IPS-18c (cell line): Measurements from ENCODE around the gene SHBG.
"Not testable (repeated sequence)": the region's sequence is repeated elsewhere in the genome, so short reads cannot be mapped to it uniquely, and the experiment has no call there.

Experiments used
- H3K4me3 ChIP-seq: 2 replicates; pipeline ENCODE4 v1.7.0; 2013; ENCODE audit warnings: low read depth, mild to moderate bottlenecking, low read length, moderate library complexity; ENCODE audit not compliant: insufficient read depth
- H3K9me3 ChIP-seq: one replicate; pipeline ENCODE4 v1.6.1; 2013; ENCODE audit warnings: mild to moderate bottlenecking, low read length, moderate library complexity; ENCODE audit not compliant: control insufficient read depth, insufficient read depth

Gene SHBG

DNA sequence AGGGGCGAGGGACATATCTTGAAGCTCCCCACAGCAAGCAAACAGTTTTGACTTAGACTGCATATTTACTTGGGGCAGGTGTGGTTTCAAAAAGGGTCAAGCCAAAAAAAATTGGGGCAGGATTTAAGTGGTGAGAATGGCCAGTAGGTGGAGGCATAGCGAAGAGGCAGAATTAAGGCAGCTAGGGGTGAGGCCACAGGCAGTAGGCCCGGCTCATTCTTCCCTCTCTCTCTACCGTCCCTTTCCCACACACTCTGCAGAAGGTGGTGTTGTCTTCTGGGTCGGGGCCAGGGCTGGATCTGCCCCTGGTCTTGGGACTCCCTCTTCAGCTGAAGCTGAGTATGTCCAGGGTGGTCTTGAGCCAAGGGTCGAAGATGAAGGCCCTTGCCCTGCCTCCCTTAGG is 2.6 kb downstream of the SHBG start:
- Histone ChIP-seq H3K9me3 (no peaks in the 10 kb centered on the region), H3K4me3 (no peak overlapping the region)

DNA sequence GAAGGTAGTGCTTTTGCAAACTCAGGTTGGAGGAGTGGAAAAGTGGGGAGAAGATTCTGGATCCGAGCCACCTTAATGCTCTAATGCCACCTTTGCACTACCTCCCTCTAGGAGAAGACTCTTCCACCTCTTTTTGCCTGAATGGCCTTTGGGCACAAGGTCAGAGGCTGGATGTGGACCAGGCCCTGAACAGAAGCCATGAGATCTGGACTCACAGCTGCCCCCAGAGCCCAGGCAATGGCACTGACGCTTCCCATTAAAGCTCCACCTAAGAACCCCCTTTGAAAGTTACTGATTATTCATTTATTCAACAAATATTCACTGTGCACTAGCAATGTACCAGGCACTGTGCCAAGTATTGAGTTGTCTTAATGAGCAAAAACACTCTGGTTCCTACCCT is 3.2 kb downstream of the SHBG start:
- no peaks in the 10 kb centered on the region for H3K9me3 ChIP-seq
- H3K4me3 ChIP-seq: no peak overlapping the region

DNA sequence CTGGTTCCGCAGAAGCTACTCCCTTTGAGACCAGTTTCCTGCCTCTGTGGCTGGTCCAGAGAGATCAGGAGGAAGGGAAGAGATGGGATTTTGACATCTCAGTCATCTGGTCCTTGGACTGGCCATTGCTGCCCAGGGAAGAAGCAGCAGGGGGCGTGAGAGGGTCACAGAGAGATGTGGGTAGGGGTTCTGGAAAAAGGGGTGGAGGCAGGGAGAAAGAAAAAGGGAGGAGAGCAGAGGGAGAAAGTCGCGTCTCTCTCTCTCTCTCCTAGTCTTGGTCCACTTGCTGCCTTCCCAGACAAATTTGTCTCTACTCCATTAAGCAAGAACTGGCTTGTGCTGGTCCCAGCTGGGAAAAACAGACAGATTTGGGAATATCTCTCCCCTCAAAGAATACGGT is 4.4 kb downstream of the SHBG start:
- Histone ChIP-seq H3K9me3 (no peaks in the 10 kb centered on the region), H3K4me3 (no peak overlapping the region)

DNA sequence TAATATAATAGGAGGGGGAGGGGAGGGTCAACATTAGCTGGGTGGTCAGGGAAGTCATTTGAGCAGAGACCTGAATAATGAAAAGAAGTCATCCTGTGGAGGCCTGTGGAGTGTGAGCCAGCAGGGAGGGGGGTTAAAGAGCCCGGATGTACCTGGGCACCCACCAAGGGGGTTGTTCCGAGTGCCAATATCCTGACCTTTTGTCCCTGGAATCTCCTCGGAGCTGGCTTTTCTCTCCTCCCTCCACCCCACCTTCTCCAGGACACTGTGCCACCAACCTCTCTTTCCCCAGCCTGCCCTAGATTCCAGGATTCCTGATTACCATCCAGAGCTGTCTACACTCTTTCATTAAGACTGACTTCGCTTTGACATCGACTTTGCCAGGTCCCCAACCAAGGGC is 6.2 kb downstream of the SHBG start:
- no peak overlapping the region for H3K4me3 ChIP-seq
- no peaks in the 10 kb centered on the region for H3K9me3 ChIP-seq

DNA sequence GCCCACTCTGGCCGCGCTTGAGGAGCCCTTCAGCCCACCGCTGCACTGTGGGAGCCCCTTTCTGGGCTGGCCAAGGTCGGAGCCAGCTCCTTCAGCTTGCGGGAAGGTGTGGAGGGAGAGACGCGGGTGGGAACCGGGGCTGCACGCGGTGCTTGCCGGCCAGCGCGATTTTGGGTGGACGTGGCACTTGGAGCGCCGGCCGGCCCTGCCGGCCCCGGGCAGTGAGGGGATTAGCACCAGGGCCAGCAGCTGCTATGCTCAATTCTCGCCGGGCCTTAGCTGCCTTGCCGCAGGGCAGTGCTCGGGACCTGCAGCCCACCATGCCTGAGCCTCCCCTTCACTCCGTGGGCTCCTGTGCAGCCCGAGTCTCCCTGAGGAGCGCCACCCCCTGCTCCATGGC is 10.8 kb downstream of the SHBG start:
- no peaks in the 10 kb centered on the region for H3K9me3 ChIP-seq
- H3K4me3 ChIP-seq: no peak overlapping the region

DNA sequence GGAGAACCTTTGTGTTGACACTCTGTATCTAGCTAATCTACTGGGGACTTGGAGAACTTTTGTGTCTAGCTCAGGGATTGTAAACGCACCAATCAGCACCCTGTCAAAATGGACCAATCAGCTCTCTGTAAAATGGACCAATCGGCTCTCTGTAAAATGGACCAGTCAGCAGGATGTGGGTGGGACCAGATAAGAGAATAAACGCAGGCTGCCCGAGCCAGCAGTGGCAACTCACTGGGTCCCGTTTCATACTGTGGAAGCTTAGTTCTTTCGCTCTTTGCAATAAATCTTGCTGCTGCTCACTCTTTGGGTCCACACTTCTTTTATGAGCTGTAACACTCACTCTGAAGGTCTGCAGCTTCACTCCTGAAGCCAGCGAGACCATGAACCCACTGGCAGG is 11.7 kb downstream of the SHBG start:
- not testable (repeated sequence) for H3K9me3 ChIP-seq, H3K4me3 ChIP-seq

DNA sequence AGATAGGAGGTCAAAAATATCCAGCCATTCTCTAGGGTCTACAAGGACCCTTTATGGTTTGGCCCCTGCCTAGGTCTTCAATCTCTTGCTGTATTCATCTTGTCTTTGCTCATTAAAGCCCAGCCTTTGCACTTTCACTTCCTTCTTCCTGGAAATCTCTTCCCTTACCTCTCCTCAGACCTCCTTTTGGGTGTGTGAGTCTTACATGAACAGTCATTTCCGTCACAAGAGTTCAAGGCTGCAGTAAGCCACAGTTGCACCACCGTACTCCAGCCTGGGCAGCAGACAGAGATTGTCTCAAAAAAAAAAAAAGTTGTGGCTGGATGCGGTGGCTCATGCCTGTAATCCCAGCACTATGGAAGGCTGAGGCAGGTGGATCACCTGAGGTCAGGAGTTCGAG is 14.8 kb downstream of the SHBG start:
- Histone ChIP-seq H3K4me3 (no peak overlapping the region), H3K9me3 (no peaks in the 10 kb centered on the region)

DNA sequence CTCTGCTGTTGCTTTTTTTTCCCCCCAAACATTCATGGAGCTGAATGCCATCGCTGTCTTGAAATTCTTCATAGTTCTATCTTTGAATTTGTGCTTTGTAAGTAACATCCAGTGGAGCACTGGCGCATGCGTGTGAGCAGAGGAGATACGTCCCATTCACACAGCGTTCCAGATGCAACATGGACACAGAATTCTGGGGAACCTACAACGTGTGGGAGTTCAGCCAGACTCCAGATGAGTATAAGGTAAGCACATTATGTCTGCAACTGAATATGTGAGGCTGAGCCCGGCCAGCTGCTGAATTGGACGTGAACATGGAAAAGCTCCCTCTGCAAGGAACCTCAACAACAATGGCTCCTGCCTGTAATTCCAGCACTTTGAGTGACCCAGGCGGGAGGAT is 16.5 kb downstream of the SHBG start:
- H3K9me3 ChIP-seq: no peaks in the 10 kb centered on the region
- no peak overlapping the region for H3K4me3 ChIP-seq

DNA sequence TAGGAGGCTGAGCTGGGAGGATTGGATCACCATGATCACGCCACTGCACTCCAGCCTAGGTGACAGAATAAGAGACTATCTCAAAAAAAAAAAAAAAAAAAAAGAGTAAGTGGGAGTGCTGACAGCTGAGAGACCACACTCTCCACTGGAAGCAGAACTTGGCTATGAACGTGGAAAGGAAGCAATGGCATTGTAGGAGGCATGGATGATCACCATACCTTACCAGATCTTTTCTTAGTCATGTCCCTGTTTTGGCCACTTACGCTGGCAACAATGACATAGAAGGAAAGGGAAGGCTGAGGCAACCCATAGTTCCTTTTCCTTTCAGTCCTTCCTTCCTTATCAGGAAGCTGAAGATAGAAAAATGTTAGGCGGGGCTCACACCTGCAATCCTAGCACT is 17.1 kb downstream of the SHBG start:
- H3K4me3 ChIP-seq: no peak overlapping the region

DNA sequence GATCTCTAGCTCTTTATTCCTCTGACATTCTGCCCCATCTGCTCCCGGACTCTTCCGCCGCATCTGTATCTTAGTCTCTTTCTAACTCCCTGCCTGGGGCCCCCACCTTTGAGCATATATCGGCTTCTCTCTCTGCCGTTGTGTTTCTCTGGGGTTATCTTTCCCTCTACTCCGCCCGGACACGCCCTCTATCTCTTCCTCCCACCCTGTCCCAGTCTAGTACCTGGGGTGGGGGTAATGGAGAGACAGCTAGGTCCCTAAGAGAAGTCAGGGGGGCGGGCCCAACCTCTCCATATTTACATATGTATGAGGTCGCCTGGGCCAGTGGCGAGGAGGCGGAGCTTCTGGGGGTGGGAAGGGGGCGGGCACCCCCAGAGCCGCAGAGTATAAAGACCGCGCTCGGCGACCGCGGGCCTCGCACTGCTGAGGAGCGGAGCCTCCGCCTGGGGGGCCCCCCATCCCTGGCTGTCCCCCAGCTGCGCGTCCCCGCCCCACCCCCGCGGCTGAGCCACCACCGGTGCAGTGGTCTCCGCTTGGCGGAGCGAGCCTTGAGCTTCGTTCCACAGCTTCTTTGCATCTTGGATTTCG is 20.7 kb downstream of the SHBG start, which contains the start of gene ATP1B2:
ATP1B2 (plus strand) TSS at position 418 of the 588 bp plus-strand sequence. CDS start 593 bp downstream, outside the sequence.
- Histone ChIP-seq H3K9me3 (no peaks in the 10 kb centered on the region), H3K4me3 (peak within 1 kb of the TSS; percentile 67)

More for the DNA sequence above, 17.1 kb downstream of the SHBG start:
- H3K9me3 ChIP-seq: no peaks in the 10 kb centered on the region

DNA sequence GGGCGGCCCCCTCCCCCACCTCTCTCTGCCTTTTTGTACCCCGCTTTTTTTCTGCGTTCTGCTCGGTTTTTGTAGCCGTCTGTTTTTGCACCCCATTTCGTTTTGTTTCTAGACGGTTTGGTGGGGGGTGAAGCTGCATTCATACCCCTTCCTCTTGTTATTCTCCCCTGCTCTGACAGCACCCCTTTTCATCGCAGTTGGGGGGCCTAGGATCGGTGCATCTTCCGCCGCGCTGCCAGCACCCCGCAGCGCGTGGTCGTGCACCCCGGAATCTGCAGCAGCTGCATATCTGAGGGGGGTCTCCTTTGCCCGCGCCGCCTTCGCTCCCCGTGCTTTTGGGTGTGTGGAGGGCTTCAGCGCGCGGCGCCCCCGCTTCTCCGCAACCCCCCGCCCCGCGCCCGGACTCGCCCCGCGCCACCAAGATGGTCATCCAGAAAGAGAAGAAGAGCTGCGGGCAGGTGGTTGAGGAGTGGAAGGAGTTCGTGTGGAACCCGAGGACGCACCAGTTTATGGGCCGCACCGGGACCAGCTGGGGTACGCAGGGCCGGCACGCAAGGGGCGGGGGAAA is 21.2 kb downstream of the SHBG start:
- Histone ChIP-seq H3K9me3 (no peaks in the 10 kb centered on the region), H3K4me3 (peak overlapping the region; percentile 67)

DNA sequence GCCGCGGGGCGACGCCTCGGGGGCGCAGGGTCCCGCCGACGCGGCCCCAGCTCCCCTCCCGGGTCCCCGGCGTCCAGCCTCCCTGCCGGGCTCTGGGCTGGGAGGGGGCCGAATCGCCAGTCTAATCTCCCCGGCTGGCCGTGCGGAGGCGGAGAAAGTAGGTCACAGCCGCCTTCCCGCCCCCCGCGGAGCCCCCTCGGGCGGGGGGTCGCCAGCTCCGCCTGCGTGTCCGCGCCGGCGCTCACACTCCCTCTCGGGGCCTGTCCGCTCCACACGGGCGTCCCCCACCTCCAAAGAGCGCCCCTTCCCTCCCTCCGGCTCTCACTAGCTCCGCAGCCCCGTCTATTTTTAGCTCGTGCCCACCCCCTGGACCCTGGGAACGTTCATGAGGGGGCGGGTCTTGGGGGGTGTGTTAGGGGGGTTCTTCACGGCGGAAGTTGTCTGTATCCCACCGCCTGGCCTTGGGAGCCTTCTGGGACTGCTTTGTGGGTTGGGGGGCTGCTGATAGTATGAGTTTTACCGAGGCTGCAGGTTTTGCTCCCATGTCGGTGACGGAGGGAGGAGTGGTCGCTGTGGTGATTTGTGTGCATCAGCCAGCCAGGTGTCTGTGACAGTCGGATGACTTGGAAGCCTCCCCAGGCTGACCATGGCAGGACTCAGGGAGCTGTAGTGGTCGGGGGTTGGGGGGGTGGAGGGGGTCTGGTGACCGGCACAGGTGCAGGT is 21.9 kb downstream of the SHBG start:
- Histone ChIP-seq H3K9me3 (no peaks in the 10 kb centered on the region), H3K4me3 (peak overlapping the region; percentile 67)

DNA sequence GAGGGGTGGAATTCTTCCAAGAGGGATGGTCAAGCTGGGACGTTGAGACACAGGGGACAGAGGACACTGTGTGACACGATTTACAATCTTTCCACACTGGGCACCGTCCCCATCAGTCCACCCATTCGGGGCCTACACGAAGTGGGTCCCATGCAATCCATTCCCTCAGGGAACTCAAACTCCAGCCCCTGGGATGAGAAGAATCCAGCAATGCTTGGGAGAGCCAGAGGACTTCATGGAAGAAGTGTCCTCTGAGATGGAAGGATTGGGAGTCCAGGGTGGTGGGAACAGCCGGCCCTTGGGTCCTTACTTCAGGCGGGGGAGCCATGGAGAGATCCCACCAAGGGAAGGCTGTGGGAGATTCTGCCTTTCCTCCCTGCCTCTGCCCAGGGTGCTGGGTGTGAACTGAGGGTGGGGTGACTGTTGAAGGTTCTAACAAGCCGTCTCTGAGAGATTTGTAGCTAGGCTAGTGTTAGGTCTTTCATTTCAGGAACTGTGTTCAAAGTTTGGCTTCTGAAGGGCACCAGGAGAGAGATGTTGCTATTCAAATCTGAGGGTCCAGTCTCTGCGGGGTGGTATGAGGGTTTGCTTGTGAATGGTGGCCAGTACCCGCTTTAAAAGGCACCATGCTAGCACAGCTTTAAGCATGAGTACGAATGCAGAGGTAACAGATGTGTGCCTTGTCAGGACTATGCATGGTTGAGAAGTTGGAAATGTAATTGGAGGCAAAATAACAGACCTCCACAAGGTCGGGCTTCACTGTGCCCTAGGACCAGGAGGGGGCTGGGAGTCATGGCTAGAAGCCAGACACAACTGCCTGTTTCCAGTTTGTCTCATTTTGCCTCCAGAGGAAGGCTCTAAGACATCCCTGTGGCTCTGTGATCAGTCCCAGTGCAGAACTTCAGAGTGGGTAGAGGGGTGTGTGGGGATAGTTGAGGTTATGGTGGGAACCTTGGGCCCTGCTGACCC is 22.7 kb downstream of the SHBG start:
- no peak overlapping the region for H3K4me3 ChIP-seq
- H3K9me3 ChIP-seq: no peaks in the 10 kb centered on the region

DNA sequence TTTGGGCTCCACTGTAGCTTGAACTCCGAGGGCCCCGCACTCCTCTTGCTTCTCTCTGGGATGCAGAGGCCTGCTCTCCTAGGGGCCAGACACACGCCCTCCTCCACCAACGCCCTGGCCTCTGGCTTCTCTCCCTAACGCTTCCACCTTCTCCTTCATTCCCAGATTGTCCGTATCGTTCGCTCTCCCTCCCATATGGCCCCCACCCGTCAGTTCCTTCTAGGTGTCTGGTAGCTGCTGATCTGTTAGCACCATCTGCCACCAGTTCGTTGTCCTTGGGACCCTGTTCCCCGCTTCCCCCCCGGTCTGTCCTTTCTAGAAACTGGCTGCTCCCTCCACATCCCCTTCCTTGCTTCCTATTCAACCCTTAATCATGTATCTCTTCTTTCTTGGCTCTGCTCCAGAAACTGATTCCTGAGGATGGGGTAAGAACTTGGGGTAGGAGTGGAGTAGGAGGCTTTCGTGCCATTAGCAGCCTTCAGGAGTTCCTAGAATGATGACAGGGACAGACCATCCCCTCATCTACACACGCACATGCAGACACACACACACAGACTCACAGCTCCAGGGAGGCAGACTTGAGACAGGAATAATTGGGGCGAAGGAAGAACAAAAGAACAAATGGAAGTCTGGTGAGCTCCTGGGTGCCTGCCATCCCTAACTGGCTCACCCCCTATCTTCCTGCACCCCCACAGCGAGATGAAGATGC is 25.1 kb downstream of the SHBG start:
- no peaks in the 10 kb centered on the region for H3K9me3 ChIP-seq
- no peak overlapping the region for H3K4me3 ChIP-seq

DNA sequence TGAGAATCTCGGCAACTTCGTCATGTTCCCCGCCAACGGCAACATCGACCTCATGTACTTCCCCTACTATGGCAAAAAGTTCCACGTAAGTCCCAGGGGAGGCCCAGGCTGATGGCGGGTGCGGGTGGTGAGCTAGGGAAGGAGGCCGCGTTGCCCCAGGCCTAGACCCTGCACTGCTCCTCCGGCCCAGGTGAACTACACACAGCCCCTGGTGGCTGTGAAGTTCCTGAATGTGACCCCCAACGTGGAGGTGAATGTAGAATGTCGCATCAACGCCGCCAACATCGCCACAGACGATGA is 25.6 kb downstream of the SHBG start:
- H3K4me3 ChIP-seq: no peak overlapping the region

DNA sequence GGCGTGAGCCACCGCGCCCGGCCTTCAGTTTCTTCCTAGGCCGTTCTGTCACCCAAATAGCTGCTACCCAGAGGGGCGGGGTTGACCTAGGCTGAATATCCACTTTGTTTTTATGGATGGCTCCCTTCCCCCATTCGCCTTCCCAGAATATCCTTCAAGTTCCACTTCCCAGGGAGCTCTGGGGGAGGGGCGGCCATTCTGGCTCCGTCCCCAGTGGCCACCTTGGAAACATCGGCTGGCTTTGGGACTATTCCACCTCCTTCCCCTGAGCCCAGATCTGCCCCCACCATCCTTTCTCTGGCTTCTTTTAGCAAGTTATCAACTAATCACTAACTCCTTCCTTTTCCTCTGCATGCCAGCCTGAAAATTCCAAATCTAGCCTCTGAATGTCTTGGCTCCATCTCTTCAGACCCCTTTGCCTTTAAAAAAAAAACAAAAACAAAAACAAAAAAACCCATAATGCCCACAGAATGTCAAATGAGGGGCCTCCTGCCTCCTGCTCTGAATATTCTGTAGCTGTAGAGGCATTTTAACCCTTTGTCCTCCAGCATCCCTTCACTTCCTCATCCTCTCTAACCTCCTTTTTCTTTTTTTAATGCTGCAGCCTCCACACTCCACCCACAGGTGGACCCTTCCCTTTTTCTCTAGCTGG is 27.1 kb downstream of the SHBG start:
- no peaks in the 10 kb centered on the region for H3K9me3 ChIP-seq
- peak overlapping the region; percentile 16; the same call in 1 of the 2 replicates for H3K4me3 ChIP-seq

More for the DNA sequence above, 25.6 kb downstream of the SHBG start:
- H3K9me3 ChIP-seq: no peaks in the 10 kb centered on the region
